SH-SY5Y (cell line): ENCODE data around the gene RERE.

Experiments
- GATA2 ChIP-seq: IDR thresholded peaks from 2 replicates; pipeline ENCODE4 v1.6.1; 2011; ENCODE audit warnings: mild to moderate bottlenecking, low read depth, low read length
- GATA3 ChIP-seq: IDR thresholded peaks from 2 replicates; pipeline ENCODE4 v1.6.1; 2011; ENCODE audit warnings: low read depth, mild to moderate bottlenecking, low read length, moderate library complexity

Gene RERE

GRCh38 chr1:8397511-8397910, 419.9 kb downstream of the RERE start:
- TF ChIP-seq GATA2 = no peak
- TF ChIP-seq GATA3 = no peak

DNA sequence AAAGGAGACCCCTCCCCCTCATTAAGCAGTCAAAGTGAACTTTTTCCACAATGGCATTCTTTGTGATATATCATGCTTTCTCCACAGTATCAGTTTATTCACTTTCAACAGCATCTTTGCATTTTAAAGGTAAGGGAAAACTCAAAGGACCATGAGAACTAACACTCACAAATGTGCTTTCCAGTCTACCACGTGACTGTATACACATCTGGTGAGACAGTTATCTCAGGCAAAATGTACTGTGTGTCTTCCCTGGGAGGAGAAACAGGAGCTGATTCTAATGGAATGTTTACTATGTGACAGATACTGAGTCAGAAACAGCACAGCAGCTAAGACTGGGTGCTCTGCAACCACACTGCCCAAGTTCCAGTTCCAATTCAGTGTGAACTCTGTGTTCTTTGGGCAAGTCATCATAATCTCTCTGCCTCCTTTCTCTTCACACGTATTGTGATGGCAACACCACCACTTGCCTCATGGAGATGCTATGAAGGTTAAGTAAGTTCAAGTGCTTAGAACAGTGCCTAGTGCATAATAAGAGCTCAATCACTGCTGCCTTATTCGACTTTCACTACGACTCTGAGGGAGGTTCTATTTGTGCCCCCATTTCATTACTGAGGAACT, 420.5 kb downstream of the RERE start:
- TF ChIP-seq GATA3 (no peak), GATA2 (no peak)

- TF ChIP-seq GATA3 (no peak), GATA2 (no peak)
Observed at GRCh38 chr1:8396083-8396785, 421.2 kb downstream of the RERE start.

DNA sequence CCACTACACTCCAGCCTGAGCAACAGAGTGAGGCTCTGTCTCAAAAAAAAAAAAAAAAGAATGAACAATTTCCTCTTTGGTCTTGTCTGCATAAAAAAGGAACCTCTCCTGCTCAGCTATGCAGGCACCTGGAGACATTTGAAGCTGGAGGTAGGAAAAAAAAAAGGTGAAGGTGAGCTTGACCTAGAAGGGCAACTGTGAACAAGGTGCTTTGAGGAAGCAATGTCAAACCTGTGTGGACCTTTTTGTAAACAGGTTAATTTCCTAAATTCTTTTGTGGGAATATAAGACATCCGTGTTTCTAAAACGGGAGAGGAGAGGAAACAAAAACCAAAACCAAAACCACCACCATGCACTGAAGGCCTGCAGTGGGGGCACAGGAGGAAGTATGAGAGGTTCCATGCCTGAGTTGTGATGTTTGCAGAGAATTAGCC, 422.0 kb downstream of the RERE start:
- TF ChIP-seq GATA2 = no peak
- no peak for TF ChIP-seq GATA3

- TF ChIP-seq GATA3 (no peak), GATA2 (no peak)
Observed at GRCh38 chr1:8394456-8395321, 422.8 kb downstream of the RERE start.

- no peak for TF ChIP-seq GATA2
Observed at GRCh38 chr1:8392522-8392921, 424.9 kb downstream of the RERE start.

- TF ChIP-seq GATA2 (no peak), GATA3 (no peak)
Observed at GRCh38 chr1:8390707-8391106, 426.7 kb downstream of the RERE start.

DNA sequence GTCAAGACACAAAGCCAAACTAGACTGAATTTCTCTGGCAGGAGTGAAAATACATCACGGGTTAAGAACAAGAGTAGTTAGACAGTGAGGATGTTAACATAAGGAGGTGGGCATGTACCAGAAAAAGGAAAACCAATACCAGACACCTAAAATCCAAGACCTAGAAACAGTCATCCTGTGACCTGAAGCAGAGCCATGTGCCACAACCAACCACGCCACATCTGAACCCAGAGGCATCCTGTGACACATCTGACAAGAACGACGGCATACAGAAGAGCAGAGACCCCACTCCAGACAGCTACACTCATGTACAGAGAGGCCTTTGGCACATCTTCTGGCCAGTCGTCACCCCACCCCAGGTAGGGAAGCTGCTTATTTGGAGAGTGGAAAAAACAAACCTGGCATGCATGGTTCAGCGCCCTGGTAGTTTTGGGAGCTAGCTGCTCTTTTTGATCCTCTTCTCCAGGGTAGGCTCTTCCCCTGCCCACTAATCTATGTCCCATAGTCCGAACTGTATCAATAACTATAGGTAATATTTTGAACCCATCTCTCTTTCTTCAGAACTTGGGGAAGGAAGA, 427.4 kb downstream of the RERE start:
- TF ChIP-seq GATA2 (no peak), GATA3 (no peak)

GRCh38 chr1:8388732-8389562, 428.5 kb downstream of the RERE start:
- no peak for TF ChIP-seq GATA2
- no peak for TF ChIP-seq GATA3

GRCh38 chr1:8386247-8386646, 431.2 kb downstream of the RERE start:
- TF ChIP-seq GATA3 = no peak
- TF ChIP-seq GATA2 = no peak

DNA sequence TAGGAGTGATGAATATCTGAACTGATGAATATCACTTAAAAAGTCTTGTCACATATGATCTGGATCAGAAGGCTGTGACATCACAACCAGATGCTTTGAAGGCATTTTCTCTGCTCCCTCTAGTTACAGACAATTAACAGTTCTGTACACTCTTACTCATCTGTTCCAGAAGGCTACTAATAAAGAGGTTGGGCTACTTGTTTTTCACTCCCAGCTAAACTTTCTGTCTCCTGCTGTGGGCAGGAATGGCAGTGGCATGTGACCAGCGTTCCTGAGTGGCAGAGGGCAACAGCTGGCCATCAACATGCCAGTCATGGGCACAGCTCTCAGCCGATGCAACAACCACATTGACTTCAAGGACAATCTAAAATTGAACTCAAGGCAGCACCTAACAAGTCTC, 432.9 kb downstream of the RERE start:
- TF ChIP-seq GATA2 (no peak), GATA3 (no peak)

- TF ChIP-seq GATA3 = no peak
- no peak for TF ChIP-seq GATA2
Observed at GRCh38 chr1:8384088-8384487, 433.4 kb downstream of the RERE start.

- no peak for TF ChIP-seq GATA3
- TF ChIP-seq GATA2 = no peak
Observed at GRCh38 chr1:8382608-8383505, 434.6 kb downstream of the RERE start.
